ENCODE results near the gene SHISA5.
A peak's percentile ranks its signal among the peaks of the same experiment; 100 is the strongest.

The SHISA5 gene

GRCh38 chr3:48459773-48460516, 44.0 kb downstream of the SHISA5 start:
- no peak for DNase-seq (ENCODE audit: low read depth)

- no peak for DNase-seq (ENCODE audit: low read depth)
Observed at GRCh38 chr3:48459331-48459730, 44.6 kb downstream of the SHISA5 start.

GRCh38 chr3:48456456-48456855, 47.5 kb downstream of the SHISA5 start:
- DNase-seq (ENCODE audit: low read depth): no peak

- DNase-seq (ENCODE audit: low read depth): no peak
Observed at GRCh38 chr3:48451270-48451669, 52.7 kb downstream of the SHISA5 start.

- DNase-seq (ENCODE audit: low read depth): peak; percentile 85
Observed at GRCh38 chr3:48446425-48447193, 57.4 kb downstream of the SHISA5 start, which contains the start of gene ATRIP. TSS of gene ATRIP (plus strand) at chr3:48446737. CDS start at chr3:48446846, 109 bp downstream.

GRCh38 chr3:48446043-48446424, 57.9 kb downstream of the SHISA5 start:
- no peak for DNase-seq (ENCODE audit: low read depth)

GRCh38 chr3:48445277-48445882, 58.6 kb downstream of the SHISA5 start:
- DNase-seq (ENCODE audit: low read depth): no peak

GRCh38 chr3:48441940-48442339, 62.0 kb downstream of the SHISA5 start:
- DNase-seq (ENCODE audit: low read depth): no peak

GRCh38 chr3:48440590-48440958, 63.4 kb downstream of the SHISA5 start:
- DNase-seq (ENCODE audit: low read depth): no peak

- DNase-seq (ENCODE audit: low read depth): peak; percentile 97
Observed at GRCh38 chr3:48439820-48440589, 64.0 kb downstream of the SHISA5 start, which contains the start of the genes CCDC51 and TMA7. TSS of gene CCDC51 (minus strand) at chr3:48440119. CDS start at chr3:48435128, 4,991 bp downstream. TSS of gene TMA7 (plus strand) at chr3:48440257. CDS start at chr3:48440297, 40 bp downstream.

- no peak for DNase-seq (ENCODE audit: low read depth)
Observed at GRCh38 chr3:48437812-48438211, 66.2 kb downstream of the SHISA5 start.

- DNase-seq (ENCODE audit: low read depth): no peak
Observed at GRCh38 chr3:48436855-48437254, 67.1 kb downstream of the SHISA5 start.

GRCh38 chr3:48436477-48436787, 67.5 kb downstream of the SHISA5 start:
- DNase-seq (ENCODE audit: low read depth): no peak

GRCh38 chr3:48435774-48436476, 68.0 kb downstream of the SHISA5 start:
- peak; percentile 76 for DNase-seq (ENCODE audit: low read depth)

- no peak for DNase-seq (ENCODE audit: low read depth)
Observed at GRCh38 chr3:48435223-48435595, 68.8 kb downstream of the SHISA5 start.

- no peak for DNase-seq (ENCODE audit: low read depth)
Observed at GRCh38 chr3:48434591-48435222, 69.3 kb downstream of the SHISA5 start.

GRCh38 chr3:48433472-48434118, 70.4 kb downstream of the SHISA5 start:
- DNase-seq (ENCODE audit: low read depth): no peak

GRCh38 chr3:48432411-48433371, 71.3 kb downstream of the SHISA5 start:
- no peak for DNase-seq (ENCODE audit: low read depth)

Measured in activated T-helper 1 cell treated with Interleukin-2 at 50 U/mL for 16 hours (primary cell).